Cardiac muscle cell (in vitro differentiated cells and primary cell): ENCODE results near the gene TIMM9. TPM values are rescaled to one million over a fixed set of nuclear protein-coding genes. Genes with fewer than 3 reads are reported as not detected.
A peak's percentile ranks its signal among the peaks of the same experiment; 100 is the strongest.

ENCODE experiments used
- DNase-seq, 2 donors: peaks; one replicate each; pipeline versions ENCODE4 v3.0.0 to v3.0.0-alpha.2; 2010 to 2017; ENCODE audit warnings: low read depth in 1 of 2, low spot score in 1 of 2
- H3K27ac ChIP-seq: fragments of 200-600 bp; sonication (generic); 2 replicates; pipeline ENCODE4 v1.5.1; 2016
- H3K27me3 ChIP-seq: fragments of 200-600 bp; sonication (generic); 2 replicates; pipeline ENCODE4 v1.6.0; 2016; ENCODE audit warnings: control low read depth
- H3K36me3 ChIP-seq: fragments of 200-600 bp; sonication (generic); 2 replicates; pipeline ENCODE4 v1.5.1; 2016; ENCODE audit warnings: control low read depth
- H3K4me1 ChIP-seq: fragments of 200-600 bp; sonication (generic); 2 replicates; pipeline ENCODE4 v1.8.1; 2017; ENCODE audit warnings: low read depth, mild to moderate bottlenecking, mixed run types
- H3K4me3 ChIP-seq: fragments of 200-600 bp; sonication (generic); 2 replicates; pipeline ENCODE4 v1.5.1; 2016; ENCODE audit warnings: mild to moderate bottlenecking
- H3K9me3 ChIP-seq: fragments of 200-600 bp; sonication (generic); 2 replicates; pipeline ENCODE4 v1.5.1; 2017; ENCODE audit warnings: low read depth, mild to moderate bottlenecking, control low read depth
- CTCF ChIP-seq: IDR thresholded peaks from 2 replicates; pipeline ENCODE4 v1.5.1; 2012; ENCODE audit warnings: low read depth, mild to moderate bottlenecking, low read length
- polyA plus RNA-seq: library from polyadenylated mRNA; unstranded; fragments of >200 nt; fragmentation: Nextera tagmentation; extraction: Ambion mirVana; gene quantifications from 2 replicates; pipeline ENCODE4 v1.2.1, GENCODE V29; 2016
- total RNA-seq: library from RNA; depleted of rRNA; stranded (reverse); fragments of >200 nt; gene quantifications from 2 replicates; pipeline ENCODE4 v1.2.3, GENCODE V29; 2016

Gene TIMM9
- total and polyA plus RNA-seq, 2 experiments from 2014 or later, result 50.1 to 77.3 TPM

GRCh38 chr14:58415636-58416547 lies 11.4 kb downstream of the TIMM9 start:
- DNase-seq, result no peak
- Histone ChIP-seq H3K27me3 (no peaks in the 10 kb centered on the region), H3K9me3 (no peaks in the 10 kb centered on the region), H3K36me3 (peaks cover 17% of the 10 kb centered on the region), H3K4me1 (peaks cover 3% of the 10 kb centered on the region), H3K4me3 (no peak overlapping the region), H3K27ac (no peak overlapping the region)
- no peak for TF ChIP-seq CTCF

DNA sequence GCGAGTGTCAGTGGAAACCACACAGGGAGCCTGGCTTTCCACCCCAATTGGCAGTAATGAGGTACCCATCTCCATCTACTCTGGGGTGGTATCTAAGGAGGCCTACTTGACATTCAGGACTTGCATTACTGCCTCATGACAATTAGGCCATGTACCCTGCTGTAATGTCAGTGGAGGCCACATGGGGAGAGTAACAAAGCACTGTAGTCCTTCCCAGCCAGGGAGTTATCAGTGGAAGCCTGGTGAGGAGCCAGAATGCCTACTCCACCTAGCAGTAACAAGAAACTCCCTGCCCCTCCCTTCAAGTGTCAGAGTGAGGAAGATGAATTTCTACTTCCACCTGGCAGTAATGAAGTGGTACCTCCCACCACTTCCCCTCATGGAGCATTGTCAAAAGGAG lies 12.5 kb downstream of the TIMM9 start:
- no peaks in the 10 kb centered on the region for H3K9me3 ChIP-seq
- H3K4me3 ChIP-seq, result no peak overlapping the region
- peak in 1 of 2 donors; percentile 4 for DNase-seq
- H3K4me1 ChIP-seq, result peaks cover 3% of the 10 kb centered on the region
- no peak overlapping the region for H3K27ac ChIP-seq
- H3K36me3 ChIP-seq, result peaks cover 24% of the 10 kb centered on the region
- TF ChIP-seq CTCF, result no peak
- no peaks in the 10 kb centered on the region for H3K27me3 ChIP-seq

- H3K36me3 ChIP-seq, result peaks cover 38% of the 10 kb centered on the region
- no peaks in the 10 kb centered on the region for H3K9me3 ChIP-seq
- no peaks in the 10 kb centered on the region for H3K4me1 ChIP-seq
- no peaks in the 10 kb centered on the region for H3K27me3 ChIP-seq
- H3K4me3 ChIP-seq, result no peak overlapping the region
- no peak for DNase-seq
- H3K27ac ChIP-seq, result no peak overlapping the region
- TF ChIP-seq CTCF, result no peak
Measured at GRCh38 chr14:58408681-58409215, 18.6 kb downstream of the TIMM9 start.

- no peak for DNase-seq
- Histone ChIP-seq H3K27me3 (peaks cover 6% of the 10 kb centered on the region), H3K9me3 (no peaks in the 10 kb centered on the region), H3K4me3 (no peak overlapping the region), H3K36me3 (no peaks in the 10 kb centered on the region), H3K27ac (no peak overlapping the region), H3K4me1 (no peaks in the 10 kb centered on the region)
- no peak for TF ChIP-seq CTCF
Measured at GRCh38 chr14:58401587-58401986, 25.7 kb downstream of the TIMM9 start.

DNA sequence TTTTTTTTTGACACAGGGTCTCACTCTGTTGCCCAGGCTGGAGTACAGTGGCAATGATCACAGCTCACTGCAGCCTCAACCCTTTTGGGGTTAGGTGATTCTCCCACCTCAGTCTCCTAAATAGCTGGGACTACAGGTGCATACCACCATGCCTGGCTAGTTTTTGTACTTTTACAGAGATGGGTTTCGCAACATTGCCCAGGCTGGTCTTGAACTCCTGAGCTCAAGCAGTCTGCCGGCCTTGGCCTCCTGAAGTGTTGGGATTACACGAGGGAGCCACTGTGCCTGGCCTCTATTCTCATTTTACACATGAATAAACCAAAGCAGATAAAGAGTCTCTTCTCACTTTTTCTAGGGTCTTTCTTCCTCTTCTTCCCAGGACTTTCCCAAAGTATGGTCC lies 28.4 kb downstream of the TIMM9 start:
- Histone ChIP-seq H3K27ac (no peak overlapping the region), H3K36me3 (no peaks in the 10 kb centered on the region), H3K9me3 (no peaks in the 10 kb centered on the region), H3K4me3 (no peak overlapping the region), H3K4me1 (no peaks in the 10 kb centered on the region), H3K27me3 (peaks cover 14% of the 10 kb centered on the region)
- no peak for TF ChIP-seq CTCF
- no peak for DNase-seq
